IgD-negative memory B cell (primary cell): ENCODE measurements around the gene ACSM2A. TPM values are rescaled to one million over a fixed set of nuclear protein-coding genes. Genes with fewer than 3 reads are reported as not detected.
A peak's percentile ranks its signal among the peaks of the same experiment; 100 is the strongest.
"Not testable (repeated sequence)": the region's sequence is repeated elsewhere in the genome, so short reads cannot be mapped to it uniquely, and the experiment has no call there.

Experiments used
- H3K27ac Mint-ChIP-seq, 3 donors: one replicate each; pipeline ENCODE4 v1.8.0; 2020 to 2022; ENCODE audit warnings: mild to moderate bottlenecking in 3 of 3, mixed read lengths in 3 of 3, moderate library complexity in 1 of 3
- H3K27me3 Mint-ChIP-seq: one replicate; pipeline ENCODE4 v1.8.0; 2021; ENCODE audit warnings: mixed read lengths
- H3K36me3 Mint-ChIP-seq: one replicate; pipeline ENCODE4 v1.8.0; 2020; ENCODE audit warnings: mild to moderate bottlenecking, mixed read lengths
- H3K4me1 Mint-ChIP-seq, 3 donors: one replicate each; pipeline ENCODE4 v1.8.0; 2020 to 2022; ENCODE audit warnings: mixed read lengths in 3 of 3, mild to moderate bottlenecking in 1 of 3
- H3K4me3 Mint-ChIP-seq, 4 donors: one replicate each; pipeline ENCODE4 v1.8.0; 2020 to 2022; ENCODE audit warnings: mild to moderate bottlenecking in 4 of 4, mixed read lengths in 4 of 4, moderate library complexity in 3 of 4
- H3K9me3 Mint-ChIP-seq, 3 donors: one replicate each; pipeline ENCODE4 v1.8.0; 2020 to 2021; ENCODE audit warnings: mixed read lengths in 3 of 3, mild to moderate bottlenecking in 1 of 3
- polyA plus RNA-seq: library from polyadenylated mRNA; unstranded; fragments of 300-500 nt; fragmentation: Illumina TruSeq; gene quantifications from one replicate; pipeline ENCODE4 v1.2.3, GENCODE V29; 2021

The ACSM2A gene
- not detected for polyA plus RNA-seq

DNA sequence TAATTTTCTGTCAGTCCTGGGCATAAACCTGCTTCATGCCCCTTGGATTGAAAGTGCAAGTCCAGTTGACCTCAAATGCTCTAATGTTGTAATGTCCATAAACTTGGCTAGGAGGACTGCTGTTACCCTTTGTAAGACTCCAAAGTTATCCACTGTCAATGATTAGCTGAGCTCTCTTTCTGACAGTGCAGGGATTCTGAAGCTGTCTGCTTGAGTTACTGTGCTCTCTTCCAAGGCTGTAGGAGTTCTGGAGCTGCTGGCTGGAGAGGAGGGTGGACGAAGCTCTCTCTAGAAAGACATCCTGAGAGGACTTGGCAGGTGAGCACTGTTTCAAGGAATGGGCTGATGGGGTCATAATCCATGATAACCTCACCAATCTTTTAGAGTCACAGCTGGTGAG is at the start of gene ACSM2A:
ACSM2A (plus strand) TSS at position 158 of the 400 bp plus-strand sequence. CDS start 8,594 bp downstream, outside the sequence.
- not testable (repeated sequence) for H3K36me3 Mint-ChIP-seq, H3K9me3 Mint-ChIP-seq, H3K27me3 Mint-ChIP-seq, H3K4me1 Mint-ChIP-seq, H3K4me3 Mint-ChIP-seq, H3K27ac Mint-ChIP-seq

- H3K36me3 Mint-ChIP-seq, result peaks cover 2% of the 10 kb centered on the region
- no peak overlapping the region for H3K27ac Mint-ChIP-seq
- H3K4me1 Mint-ChIP-seq, result no peaks in the 10 kb centered on the region
- H3K4me3 Mint-ChIP-seq, result no peak overlapping the region
- no peaks in the 10 kb centered on the region for H3K9me3 Mint-ChIP-seq
- peaks cover 2% of the 10 kb centered on the region for H3K27me3 Mint-ChIP-seq
Observed at GRCh38 chr16:20402651-20403050, 48.7 kb upstream of the ACSM2A start.

DNA sequence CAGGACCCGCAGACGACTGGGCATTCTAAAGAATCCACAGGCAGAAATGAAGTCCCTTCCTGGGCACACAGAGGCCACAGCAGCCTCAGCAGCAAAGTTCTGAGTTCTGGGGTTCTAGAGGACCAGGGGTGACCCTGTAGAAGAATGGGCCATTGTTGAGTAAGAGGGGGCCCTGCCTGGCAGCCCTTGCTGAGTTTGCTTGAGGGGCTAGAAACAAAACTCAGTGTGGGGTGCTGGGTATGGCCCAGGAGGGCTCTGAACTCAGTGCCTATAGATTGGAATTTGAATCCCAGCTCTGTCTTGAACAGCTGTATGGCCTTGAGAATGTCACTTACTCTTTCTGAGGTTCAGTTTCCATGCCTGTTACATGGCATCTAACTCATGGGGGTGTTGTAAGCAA is 46.7 kb upstream of the ACSM2A start, which contains the start of gene PDILT:
PDILT (minus strand) TSS at position 101 of the 400 bp plus-strand sequence. CDS start 5,437 bp downstream, outside the sequence.
- peaks cover 2% of the 10 kb centered on the region for H3K27me3 Mint-ChIP-seq
- peaks cover 2% of the 10 kb centered on the region for H3K36me3 Mint-ChIP-seq
- H3K27ac Mint-ChIP-seq, result no peak within 1 kb of the TSS
- peaks cover 0 to 3% (median 0%) of the 10 kb centered on the region in 3 donors for H3K9me3 Mint-ChIP-seq
- H3K4me3 Mint-ChIP-seq, result peak within 1 kb of the TSS in 1 of 4 donors; percentile 54
- peaks cover 0 to 2% (median 2%) of the 10 kb centered on the region in 3 donors for H3K4me1 Mint-ChIP-seq

DNA sequence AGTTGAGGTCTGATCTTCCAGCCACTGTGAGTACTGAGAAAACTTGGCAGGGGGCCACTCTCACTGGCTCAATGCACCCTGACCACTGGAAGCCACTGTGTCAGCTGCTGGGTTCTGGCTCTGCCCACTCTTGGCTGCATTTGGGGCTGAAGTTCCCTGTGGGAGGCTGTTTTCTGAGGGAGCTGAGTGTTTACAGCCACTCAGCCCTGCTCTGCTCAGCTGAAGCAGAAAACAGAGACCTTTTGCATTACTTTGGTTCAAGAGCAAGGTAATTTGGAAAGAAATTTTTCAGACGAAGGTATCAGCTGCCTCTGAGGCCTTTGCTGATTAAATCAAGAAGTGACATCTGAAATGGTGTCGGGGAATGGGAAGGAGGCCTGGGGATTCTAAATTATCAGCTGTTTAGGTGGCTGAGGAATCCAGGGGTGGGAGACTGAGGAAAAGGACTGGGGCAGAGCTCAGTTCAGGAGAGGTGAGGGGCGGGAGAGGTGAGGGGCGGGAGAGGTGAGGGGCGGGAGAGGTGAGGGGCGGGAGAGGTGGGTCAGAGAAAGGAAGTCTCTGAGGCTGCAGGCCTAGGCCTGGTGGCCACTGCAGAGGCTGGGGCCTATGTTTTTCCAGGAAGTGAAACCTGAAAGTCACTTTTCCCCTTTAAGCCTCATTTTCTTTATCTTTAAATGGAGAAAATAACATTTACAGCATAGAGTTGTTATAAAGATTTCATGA is 41.8 kb upstream of the ACSM2A start, which contains the start of gene ACSM5:
ACSM5 (plus strand) TSS at position 137 of the 723 bp plus-strand sequence. CDS start 1,951 bp downstream, outside the sequence.
- H3K4me3 Mint-ChIP-seq, result peak within 1 kb of the TSS in 2 of 4 donors; percentile 6 to 88

DNA sequence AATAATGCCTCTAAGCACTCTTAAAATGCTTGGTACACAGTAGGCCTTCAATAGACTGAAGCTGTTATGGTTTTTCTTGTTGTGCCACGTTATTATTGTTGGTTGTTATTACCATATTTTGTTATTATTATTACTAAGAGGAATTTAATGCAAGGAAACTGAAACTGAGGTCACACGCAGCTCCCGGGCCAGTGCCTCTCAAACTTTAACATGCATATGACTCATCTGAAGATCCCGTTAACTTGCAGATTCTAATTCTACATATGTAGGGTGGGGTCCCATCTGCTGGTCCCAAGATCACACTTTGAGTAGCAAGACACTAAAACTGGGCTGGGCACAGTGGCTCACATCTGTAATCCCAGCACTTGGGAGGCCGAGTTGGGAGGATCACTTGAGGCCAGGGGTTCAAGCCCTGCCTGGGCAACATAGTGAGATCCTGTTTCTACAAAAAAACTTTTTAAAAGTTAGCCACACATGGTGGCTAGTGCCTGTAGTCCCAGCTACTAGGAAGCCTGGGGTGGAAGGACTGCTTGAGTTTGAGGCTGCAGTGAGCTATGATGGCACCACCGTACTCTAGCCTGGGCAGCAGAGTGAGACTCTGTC is 41.1 kb upstream of the ACSM2A start:
- peak overlapping the region in 1 of 4 donors; percentile 12 for H3K4me3 Mint-ChIP-seq
- peaks cover 0 to 6% (median 0%) of the 10 kb centered on the region in 3 donors for H3K9me3 Mint-ChIP-seq
- peaks cover 2% of the 10 kb centered on the region for H3K36me3 Mint-ChIP-seq
- H3K27me3 Mint-ChIP-seq, result peaks cover 5% of the 10 kb centered on the region
- peak overlapping the region in 1 of 3 donors; percentile 91 for H3K27ac Mint-ChIP-seq
- peaks cover 4 to 6% (median 4%) of the 10 kb centered on the region in 3 donors for H3K4me1 Mint-ChIP-seq

More for the DNA sequence above, 41.8 kb upstream of the ACSM2A start, which contains the start of gene ACSM5:
- Mint-ChIP-seq H3K27me3 (peaks cover 4% of the 10 kb centered on the region), H3K4me1 (peaks cover 4 to 6% (median 4%) of the 10 kb centered on the region in 3 donors), H3K9me3 (peaks cover 0 to 4% (median 0%) of the 10 kb centered on the region in 3 donors), H3K27ac (peak within 1 kb of the TSS in 1 of 3 donors; percentile 91), H3K36me3 (peaks cover 2% of the 10 kb centered on the region)

- Mint-ChIP-seq H3K27ac (no peak overlapping the region), H3K4me3 (no peak overlapping the region), H3K4me1 (peaks cover 4 to 6% (median 4%) of the 10 kb centered on the region in 3 donors), H3K9me3 (peaks cover 0 to 8% (median 0%) of the 10 kb centered on the region in 3 donors), H3K27me3 (peaks cover 5% of the 10 kb centered on the region), H3K36me3 (no peaks in the 10 kb centered on the region)
Observed at GRCh38 chr16:20411055-20411454, 40.3 kb upstream of the ACSM2A start.

DNA sequence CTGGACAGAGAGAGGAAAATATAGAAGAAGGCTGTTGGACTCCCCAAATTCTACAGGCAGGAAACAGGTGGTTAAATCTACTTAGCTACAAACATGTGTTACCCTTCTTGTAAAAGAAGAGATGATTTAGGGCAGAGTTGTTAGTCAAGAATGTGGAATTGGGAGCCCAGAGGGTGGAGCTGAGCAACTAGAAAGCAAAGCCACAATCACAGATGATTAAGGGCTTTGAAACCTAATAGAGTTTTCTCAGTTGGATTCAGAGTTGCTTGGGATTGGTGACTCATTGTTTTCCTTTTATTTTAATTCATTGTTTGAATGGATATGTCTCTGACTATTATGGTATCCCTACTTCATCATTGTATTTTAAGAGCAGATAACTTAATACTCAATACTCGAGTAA is 35.8 kb upstream of the ACSM2A start:
- no peak overlapping the region for H3K4me3 Mint-ChIP-seq

GRCh38 chr16:20419093-20419492 is 32.2 kb upstream of the ACSM2A start:
- not testable (repeated sequence) for H3K9me3 Mint-ChIP-seq, H3K4me1 Mint-ChIP-seq, H3K27ac Mint-ChIP-seq, H3K36me3 Mint-ChIP-seq, H3K4me3 Mint-ChIP-seq, H3K27me3 Mint-ChIP-seq

More for the DNA sequence above, 35.8 kb upstream of the ACSM2A start:
- Mint-ChIP-seq H3K36me3 (no peaks in the 10 kb centered on the region), H3K27me3 (peaks cover 5% of the 10 kb centered on the region), H3K27ac (no peak overlapping the region), H3K4me1 (no peaks in the 10 kb centered on the region), H3K9me3 (peaks cover 0 to 8% (median 0%) of the 10 kb centered on the region in 3 donors)

- H3K36me3 Mint-ChIP-seq, H3K27me3 Mint-ChIP-seq, H3K9me3 Mint-ChIP-seq, H3K4me3 Mint-ChIP-seq, H3K27ac Mint-ChIP-seq, H3K4me1 Mint-ChIP-seq: not testable (repeated sequence)
Observed at GRCh38 chr16:20421748-20422147, 29.6 kb upstream of the ACSM2A start.

GRCh38 chr16:20423772-20424128 is 27.6 kb upstream of the ACSM2A start:
- not testable (repeated sequence) for H3K4me3 Mint-ChIP-seq, H3K27ac Mint-ChIP-seq, H3K4me1 Mint-ChIP-seq, H3K36me3 Mint-ChIP-seq, H3K27me3 Mint-ChIP-seq, H3K9me3 Mint-ChIP-seq

- no peak overlapping the region for H3K4me3 Mint-ChIP-seq
- no peaks in the 10 kb centered on the region for H3K4me1 Mint-ChIP-seq
- no peak overlapping the region for H3K27ac Mint-ChIP-seq
- H3K27me3 Mint-ChIP-seq, result peaks cover 4% of the 10 kb centered on the region
- H3K36me3 Mint-ChIP-seq, result peaks cover 2% of the 10 kb centered on the region
- H3K9me3 Mint-ChIP-seq, result peaks cover 0 to 2% (median 0%) of the 10 kb centered on the region in 3 donors
Observed at GRCh38 chr16:20424129-20424866, 27.0 kb upstream of the ACSM2A start.

DNA sequence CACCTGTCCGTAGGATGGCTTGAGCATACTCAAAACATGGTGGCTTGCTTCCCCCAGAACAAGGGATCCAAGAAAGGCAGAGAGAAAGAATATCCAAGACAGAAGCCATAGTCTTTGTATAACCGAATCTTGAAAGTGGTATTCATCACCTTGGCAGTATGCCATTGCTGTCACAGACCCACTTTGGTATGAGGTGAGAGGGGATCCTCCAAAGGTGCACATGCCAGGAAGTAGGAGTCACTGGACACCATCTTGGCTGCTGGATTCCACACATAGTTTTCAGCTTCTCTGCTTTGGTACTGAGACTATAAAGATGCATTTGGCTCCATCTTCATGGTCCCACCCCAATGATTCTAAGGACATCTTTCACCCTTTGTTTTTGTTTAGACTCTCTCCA is 23.9 kb upstream of the ACSM2A start:
- not testable (repeated sequence) for H3K27me3 Mint-ChIP-seq, H3K4me1 Mint-ChIP-seq, H3K27ac Mint-ChIP-seq, H3K4me3 Mint-ChIP-seq, H3K9me3 Mint-ChIP-seq, H3K36me3 Mint-ChIP-seq

- H3K27me3 Mint-ChIP-seq, H3K9me3 Mint-ChIP-seq, H3K4me3 Mint-ChIP-seq, H3K36me3 Mint-ChIP-seq, H3K4me1 Mint-ChIP-seq, H3K27ac Mint-ChIP-seq: not testable (repeated sequence)
Observed at GRCh38 chr16:20429499-20429898, 21.8 kb upstream of the ACSM2A start.

DNA sequence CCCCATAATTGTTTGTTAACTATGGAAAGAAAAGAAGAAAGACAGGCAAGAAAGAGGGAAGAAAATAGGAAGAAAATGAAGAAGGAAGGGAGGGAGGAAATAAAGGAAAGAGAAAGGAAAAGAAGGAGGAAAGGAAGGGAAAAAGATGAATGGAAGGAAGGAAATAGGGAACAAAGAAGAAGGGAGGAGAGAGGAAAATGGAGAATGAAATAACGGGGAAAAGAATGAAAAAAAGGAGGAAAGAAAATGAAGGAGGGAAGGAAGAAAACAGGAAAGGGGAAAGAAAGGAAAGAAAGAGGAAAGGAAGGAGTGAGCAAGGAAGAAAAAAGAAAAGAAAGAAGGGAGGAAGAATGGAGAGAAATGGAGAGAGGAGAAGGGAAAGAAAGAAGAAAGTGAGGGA is 20.8 kb upstream of the ACSM2A start:
- H3K4me1 Mint-ChIP-seq, H3K9me3 Mint-ChIP-seq, H3K36me3 Mint-ChIP-seq, H3K4me3 Mint-ChIP-seq, H3K27ac Mint-ChIP-seq, H3K27me3 Mint-ChIP-seq: not testable (repeated sequence)

DNA sequence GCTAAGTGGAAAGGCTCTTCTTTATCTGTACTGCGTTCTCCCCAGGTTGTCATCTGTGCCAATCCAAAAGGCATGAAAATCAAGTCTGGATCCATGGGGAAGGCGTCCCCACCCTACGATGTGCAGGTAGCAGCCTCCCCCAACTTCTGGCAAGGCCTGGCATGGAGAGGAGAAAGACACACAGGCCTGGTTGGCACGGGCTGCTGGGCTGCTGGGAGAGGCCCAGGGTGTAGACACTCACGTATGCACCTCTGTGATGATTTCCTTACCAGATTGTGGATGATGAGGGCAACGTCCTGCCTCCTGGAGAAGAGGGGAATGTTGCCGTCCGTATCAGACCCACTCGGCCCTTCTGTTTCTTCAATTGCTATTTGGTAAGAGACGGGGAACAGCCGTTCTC is 20.4 kb upstream of the ACSM2A start:
- H3K4me3 Mint-ChIP-seq, result no peak overlapping the region
- peaks cover 2% of the 10 kb centered on the region for H3K27me3 Mint-ChIP-seq
- no peak overlapping the region for H3K27ac Mint-ChIP-seq
- peaks cover 3% of the 10 kb centered on the region for H3K36me3 Mint-ChIP-seq
- H3K4me1 Mint-ChIP-seq, result peaks cover 0 to 1% (median 0%) of the 10 kb centered on the region in 3 donors
- H3K9me3 Mint-ChIP-seq, result peaks cover 0 to 2% (median 0%) of the 10 kb centered on the region in 3 donors
